NCI-H1436 (cell line): ENCODE data around the gene NGF.
"Not testable (repeated sequence)": the region's sequence is repeated elsewhere in the genome, so short reads cannot be mapped to it uniquely, and the experiment has no call there.

Experiments used
- DNase-seq: peaks from one replicate; lab custom pipeline; 2025; lab: John Stamatoyannopoulos, UW

Gene NGF

DNA sequence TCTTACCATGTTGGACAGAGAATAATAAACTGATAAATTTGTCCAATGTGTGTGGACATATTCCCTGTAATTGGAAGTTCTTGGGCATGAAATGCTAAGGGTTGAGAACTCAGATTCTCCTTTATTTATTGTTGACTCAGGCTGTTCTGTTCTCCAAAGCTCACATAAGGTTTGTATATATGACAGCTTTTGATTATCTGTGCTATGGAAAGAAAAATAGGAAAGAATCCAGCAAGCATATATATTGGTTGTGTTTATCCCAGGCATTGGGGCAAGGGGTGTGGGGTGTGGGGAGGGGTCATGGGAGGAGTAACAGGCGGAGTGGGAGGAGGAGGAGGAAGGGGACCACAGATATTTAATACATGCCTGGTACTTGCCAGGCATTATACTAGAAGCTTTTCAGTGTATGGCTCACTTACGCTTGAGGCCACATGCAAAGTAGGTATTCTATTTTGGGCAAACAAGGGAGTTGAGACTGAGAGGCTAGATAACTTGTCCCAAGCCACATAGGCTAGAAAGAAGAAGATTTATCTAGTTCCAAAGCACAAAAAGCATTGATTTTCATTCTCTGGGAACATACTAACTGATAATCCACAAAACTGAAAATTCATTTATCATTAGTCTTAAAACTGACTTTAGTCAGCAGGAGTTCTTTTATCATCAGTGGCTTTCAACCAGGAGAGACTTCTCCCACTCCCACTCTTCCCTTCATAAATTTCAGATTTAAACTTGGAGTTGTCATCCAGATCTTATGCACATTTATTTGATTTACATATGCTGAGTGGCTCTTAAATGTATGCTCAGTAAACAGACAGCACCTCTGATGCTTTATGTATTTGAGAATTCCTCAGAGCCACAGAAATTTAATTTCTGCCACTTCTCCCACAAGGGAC lies 27.2 kb downstream of the NGF start:
- no peak for DNase-seq

- DNase-seq, result not testable (repeated sequence)
These were observed 28.5 kb downstream of the NGF start for GRCh38 chr1:115309504-115309903.

DNA sequence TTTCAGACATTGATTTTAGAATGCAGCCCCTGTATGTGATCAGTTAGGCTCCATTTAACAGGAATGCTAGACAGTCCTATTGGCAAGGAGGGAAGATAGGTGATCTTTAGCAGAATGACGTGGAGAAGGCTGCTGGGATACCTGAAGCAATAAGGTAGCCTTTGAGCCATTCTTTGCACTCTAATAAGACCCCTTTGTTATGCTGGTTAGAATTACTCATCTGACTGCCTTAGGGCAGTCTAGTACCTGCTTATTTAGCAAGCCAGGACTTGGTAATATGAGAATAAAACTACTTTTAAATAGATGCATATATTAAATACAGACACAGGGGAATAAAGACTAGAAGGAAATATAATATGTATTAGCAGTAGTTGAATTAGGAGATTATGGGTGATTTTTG lies 29.1 kb downstream of the NGF start:
- no peak for DNase-seq

DNA sequence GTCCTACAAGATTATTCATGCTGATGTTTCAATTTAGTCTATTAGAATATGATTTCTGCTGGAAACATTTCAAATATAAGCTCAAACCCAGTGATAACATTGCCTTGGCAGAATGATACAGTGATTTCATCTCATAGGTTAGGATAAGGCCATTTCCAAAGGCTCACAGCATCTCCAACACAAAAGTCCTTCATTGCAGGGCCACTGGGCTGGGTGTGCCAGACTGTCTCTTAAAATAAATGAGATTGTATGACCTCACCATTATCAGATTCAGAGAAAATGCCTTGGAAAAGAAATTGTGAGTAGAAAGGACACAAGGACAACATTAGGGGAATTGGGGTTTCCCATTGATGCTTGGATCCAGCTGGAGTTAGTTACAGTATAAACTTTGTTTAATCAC lies 30.4 kb downstream of the NGF start:
- DNase-seq, result no peak

DNA sequence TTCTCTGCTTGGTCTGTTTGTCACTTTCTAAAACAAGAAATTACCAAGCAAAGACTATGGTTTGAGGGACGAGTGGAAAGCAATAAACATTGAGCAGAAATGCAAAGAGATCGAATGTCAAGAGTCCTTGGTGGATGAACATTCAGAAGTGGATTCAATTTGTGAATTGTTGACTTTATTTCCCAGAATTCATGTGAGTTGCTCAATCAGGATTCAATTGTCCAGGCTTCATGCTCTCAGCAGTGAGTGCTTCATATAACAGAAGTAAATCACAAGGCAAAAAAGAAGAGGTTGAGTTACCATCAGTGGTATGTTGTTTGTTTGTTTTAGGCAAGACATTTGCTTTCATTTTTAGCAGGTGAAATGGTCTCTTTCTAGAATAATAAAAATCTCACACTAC lies 31.9 kb downstream of the NGF start:
- DNase-seq, result no peak

GRCh38 chr1:115303364-115303763 lies 34.7 kb downstream of the NGF start:
- no peak for DNase-seq

DNA sequence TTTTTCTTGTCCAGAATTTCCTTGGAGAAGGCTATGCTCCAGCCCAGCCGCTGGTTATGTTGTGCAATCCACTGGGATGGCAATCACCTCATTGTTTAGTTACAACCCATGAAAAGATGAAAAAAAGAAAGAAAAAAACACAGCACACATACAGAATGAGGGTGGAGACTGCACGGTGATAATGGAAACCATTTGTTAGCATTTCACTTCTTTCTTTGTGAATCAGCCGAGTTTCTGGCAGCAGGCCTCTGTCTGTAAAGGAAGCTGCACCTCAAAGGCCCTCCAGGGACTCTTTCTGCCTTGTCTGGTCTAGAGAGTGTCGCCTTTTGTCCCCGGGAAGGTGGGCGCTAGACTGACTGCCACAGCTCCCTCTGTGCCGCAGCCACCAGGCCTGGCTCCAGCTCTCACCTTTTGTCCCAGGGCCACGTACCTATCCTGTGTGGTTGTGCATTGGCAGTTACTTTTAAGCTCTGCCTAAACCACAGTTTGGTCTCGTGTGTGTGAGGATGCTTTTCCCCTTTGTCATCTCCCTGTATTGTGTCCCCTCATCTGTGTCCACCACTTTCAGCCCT lies 35.6 kb downstream of the NGF start:
- no peak for DNase-seq

DNA sequence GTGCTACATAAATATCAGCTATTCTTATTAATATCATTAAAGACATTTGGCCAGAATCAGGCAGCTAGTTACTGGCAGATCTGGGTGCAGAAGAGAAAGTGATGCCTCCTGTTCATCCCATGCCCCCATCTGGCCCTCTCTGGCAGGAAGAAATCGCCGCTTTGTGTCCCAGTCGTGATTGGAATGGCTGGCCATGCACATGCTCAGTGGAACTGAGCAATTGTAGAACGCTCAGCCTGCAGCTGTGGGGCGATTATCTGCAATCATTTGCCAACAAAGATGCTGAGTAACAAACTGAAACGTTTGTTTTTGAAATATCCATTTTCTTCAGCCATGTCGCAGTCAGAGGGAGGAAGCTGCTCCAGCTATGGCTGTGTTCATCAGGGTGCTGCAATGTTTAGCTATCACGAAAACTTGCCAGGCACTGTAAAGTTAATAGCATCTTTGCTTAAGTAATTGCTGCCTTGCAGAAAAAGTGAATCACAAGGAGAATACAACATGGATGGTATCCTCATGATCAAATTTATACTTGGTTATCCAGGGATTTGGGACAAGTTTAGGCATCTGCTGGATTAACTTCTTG lies 36.5 kb downstream of the NGF start:
- DNase-seq, result no peak

DNA sequence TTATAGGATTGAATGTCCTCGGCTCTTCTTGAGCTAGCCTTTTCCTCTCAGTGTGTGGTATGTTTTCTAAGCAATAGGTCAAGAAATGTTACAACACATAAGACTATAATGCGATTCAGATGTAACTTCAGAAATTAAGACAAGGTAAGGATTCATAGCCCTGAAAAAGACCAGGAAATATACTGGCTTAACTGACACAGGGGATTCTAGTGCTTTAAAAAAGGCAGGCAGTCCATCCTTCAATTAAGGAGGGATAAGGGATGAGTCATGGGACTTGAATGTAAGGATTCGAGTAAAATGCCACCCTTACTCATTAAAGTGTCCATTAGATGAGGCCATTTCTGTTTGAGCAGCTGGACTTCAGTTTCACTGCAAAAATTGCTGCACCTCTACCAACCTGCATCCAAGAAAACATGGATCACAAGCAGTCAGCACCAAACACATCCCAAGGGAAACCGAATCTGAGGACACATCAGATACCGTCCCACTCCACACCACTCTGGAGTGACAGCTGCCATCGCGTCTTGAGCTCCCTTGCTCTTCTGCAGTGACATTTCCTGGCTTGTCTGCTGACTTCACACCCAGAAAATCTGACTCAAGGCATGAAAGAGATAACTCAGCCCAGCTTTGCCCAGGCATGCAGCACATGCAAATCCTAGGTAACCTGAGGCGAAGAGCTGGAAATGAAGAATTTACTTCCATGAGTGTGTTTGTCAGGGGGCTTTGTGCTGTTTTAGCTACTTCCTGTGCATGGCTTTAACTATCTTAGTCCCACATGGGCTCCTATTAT lies 37.8 kb downstream of the NGF start:
- DNase-seq, result no peak

GRCh38 chr1:115299266-115299665 lies 38.8 kb downstream of the NGF start:
- no peak for DNase-seq

DNA sequence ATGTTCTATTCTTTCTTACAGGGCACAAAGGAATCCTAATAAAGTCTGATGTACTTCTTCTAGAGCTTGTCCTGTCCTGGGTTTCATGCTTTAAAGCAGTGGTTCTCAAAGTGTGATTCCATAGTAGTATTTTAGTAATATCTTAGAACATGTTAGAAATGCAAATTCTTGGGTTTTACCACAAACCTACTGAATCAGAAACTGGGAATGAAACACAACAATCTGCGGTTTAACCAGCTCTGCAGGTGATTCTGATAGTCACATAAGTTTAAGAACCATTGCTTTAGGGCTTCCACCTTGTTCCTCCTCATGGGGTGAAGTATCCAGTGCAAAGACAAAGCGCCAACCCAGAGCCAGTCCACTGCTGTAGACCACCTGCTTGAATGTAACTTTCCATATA lies 41.1 kb downstream of the NGF start:
- no peak for DNase-seq

DNA sequence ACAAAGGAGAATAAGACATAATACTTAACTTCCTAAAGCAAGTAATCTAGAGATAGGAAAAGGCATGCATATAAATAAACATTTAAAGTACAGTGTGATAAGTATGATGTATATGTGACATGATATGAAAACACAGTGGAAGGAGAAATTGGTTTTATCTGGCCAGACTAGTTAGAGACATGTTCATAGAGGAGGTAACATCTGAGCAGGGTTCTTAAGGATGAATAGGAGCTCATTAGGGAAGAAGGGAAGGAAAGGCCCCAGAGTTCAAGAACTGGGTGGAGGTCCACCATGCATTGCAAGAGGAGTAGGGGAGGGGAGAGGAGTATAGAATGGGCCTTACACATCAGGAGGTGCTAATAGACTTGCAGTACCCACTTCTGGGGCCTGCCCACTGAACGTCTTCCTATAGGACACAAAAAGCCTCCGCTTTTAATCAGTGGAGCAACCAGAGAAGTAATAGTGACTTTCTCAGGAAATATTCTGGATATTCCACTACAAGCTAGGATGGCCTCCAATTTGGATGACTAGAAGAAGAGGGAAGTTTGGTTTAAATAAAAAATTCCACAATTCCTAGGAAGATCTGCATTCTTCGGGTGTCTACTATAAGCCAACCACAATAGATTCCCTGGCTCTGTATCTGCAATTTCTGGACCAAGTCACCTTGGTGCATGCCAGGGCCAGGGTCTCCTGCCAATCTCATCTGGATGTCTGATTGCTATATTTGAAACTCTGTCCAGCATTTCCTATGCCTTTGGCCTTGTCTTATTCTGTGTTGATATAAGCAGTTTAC lies 41.9 kb downstream of the NGF start:
- no peak for DNase-seq

DNA sequence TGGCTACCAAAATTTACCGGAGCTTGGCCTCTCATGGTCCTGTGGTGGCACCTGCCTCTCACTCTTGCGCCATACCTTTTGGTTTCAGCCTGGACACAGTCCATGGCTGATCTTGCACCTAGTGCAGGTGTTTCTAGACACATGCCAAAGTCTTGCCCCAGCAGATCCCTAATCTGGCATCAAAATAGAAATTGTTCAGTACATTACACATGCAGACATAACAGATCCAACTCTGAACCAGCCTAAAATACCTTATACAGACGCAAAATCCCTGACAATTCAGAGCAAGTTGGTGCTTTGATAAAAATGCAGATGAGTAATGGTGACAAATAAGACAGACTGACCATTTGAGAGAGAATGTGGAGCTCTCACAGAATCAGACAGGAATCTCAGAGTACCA lies 44.1 kb downstream of the NGF start:
- no peak for DNase-seq

DNA sequence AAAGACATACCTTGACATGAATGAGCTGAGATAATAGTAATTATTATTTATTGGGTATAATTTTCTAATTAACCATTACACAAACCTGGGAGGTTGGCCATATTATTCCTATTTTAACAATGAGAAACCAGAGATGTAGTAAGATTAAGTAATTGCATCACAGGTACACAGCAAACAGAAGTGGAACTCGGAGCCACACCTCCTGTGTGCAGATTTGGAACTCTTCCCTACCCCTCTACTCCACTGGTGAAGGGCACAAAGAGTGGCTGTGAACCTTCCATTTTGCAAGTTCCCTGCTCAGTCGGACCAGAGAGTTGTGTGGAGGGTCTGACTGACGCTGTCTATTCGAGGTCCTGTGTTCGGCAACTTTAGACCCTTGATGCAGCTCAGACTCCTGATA lies 45.0 kb downstream of the NGF start:
- DNase-seq, result no peak

- no peak for DNase-seq
These were observed 46.3 kb downstream of the NGF start for GRCh38 chr1:115291741-115292140.

GRCh38 chr1:115289940-115290339 lies 48.1 kb downstream of the NGF start:
- DNase-seq, result no peak

DNA sequence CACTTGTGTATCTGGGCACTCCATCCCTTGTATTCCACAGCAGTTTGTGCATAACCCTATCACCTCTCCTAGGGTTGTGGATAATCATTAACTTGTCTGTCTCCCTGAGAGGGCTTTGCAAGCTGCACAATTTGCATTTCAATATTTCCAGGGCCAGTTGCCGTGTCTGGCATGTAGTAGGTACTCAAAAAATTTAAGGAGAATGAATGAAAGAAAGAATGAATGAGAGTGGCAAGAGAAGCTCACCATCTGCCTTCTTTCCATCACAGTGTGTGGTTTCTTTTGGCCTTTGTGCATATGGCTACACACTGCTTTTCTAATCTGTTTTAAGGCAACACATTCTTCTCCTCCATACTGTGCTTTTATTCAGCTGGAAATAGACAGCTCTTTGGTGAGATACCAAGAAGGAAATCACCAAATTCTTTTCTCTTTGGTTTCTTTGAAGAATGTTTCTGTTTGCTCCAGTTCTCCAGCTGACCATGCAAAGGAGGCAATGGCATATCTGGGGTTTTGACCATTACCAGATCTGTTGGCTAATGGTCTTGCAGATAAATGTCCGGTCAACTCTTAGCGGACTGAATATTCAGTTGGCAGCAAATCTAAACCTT lies 49.4 kb downstream of the NGF start:
- no peak for DNase-seq

GRCh38 chr1:115286431-115287205 lies 51.4 kb downstream of the NGF start:
- no peak for DNase-seq

GRCh38 chr1:115284209-115284608 lies 53.8 kb downstream of the NGF start:
- DNase-seq, result no peak

DNA sequence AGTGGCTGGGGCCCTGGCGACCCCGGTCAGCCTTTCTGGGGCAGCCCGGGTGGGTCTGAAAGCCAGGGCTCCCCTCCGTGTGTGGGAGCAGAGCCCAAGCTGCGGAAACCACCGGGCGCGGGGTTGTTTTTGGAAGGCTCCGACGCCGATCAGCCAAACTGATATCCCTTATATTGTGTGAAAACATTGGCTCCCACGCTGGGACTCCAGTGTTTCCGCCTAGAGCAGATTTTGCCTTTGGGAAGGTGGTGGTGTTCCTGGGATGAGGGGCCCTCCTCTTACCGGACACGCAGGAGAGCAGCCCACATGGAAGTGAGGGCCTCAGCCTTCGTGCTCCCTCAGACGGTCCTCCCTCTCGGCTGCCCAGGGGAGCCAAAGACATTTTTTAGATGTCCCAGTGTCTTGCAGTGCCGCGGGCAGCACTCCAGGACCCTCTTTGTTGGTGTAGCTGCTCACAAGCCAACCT lies 54.3 kb downstream of the NGF start:
- no peak for DNase-seq
